ENCODE results near the gene JPH4. TPM values are rescaled to one million over a fixed set of nuclear protein-coding genes. Genes with fewer than 3 reads are reported as not detected.

Gene JPH4
- total RNA-seq, 1 experiment from 2014 or later, result 6.8 TPM

GRCh38 chr14:23618415-23618988, 39.9 kb upstream of the JPH4 start:
- Histone ChIP-seq H4K91ac (ENCODE audit: insufficient read length, low read depth, low read length) (no peak overlapping the region), H3K4me1 (ENCODE audit: insufficient read depth, low read length) (no peaks in the 10 kb centered on the region), H3T11ph (ENCODE audit: low read length) (no peak overlapping the region), H3K23me2 (ENCODE audit: insufficient read length, low read depth, low read length, poor library complexity, severe bottlenecking) (no peaks in the 10 kb centered on the region), H3K4me2 (ENCODE audit: insufficient read depth, insufficient read length, low read length) (no peak overlapping the region), H3K79me1 (ENCODE audit: insufficient read depth, low read depth, low read length, poor library complexity, severe bottlenecking) (no peaks in the 10 kb centered on the region), H2AK5ac (ENCODE audit: insufficient read length, low read length) (no peak overlapping the region), H3K23ac (ENCODE audit: insufficient read length, low read depth, low read length) (no peak overlapping the region), H2BK120ac (ENCODE audit: low read depth, low read length, poor library complexity, severe bottlenecking) (no peak overlapping the region), H4K5ac (ENCODE audit: insufficient read length, low read depth, low read length) (no peak overlapping the region), H3K27ac (ENCODE audit: insufficient read length, low read depth, low read length) (no peak overlapping the region), H2BK12ac (ENCODE audit: insufficient read length, low read depth, low read length) (no peak overlapping the region), H2BK5ac (ENCODE audit: insufficient read length, low read length) (no peak overlapping the region), H2BK20ac (ENCODE audit: low read depth, low read length, poor library complexity, severe bottlenecking) (no peak overlapping the region), H4K20me1 (ENCODE audit: control insufficient read depth, insufficient read depth, insufficient read length) (no peaks in the 10 kb centered on the region), H3K27me3 (ENCODE audit: insufficient read depth, low read length) (no peaks in the 10 kb centered on the region), H4K8ac (replicated peaks; ENCODE audit: insufficient read length, low read depth, low read length) (no peak overlapping the region), H3K9me3 (ENCODE audit: control insufficient read depth, low read depth, low read length) (peaks cover 10% of the 10 kb centered on the region), H2BK15ac (ENCODE audit: low read depth, low read length) (no peak overlapping the region), H3K4ac (ENCODE audit: low read depth, low read length) (no peak overlapping the region), H3K9ac (ENCODE audit: extremely low read depth, insufficient read length, low read length) (no peak overlapping the region), H3K79me2 (ENCODE audit: insufficient read depth, low read length) (no peaks in the 10 kb centered on the region), H3K18ac (ENCODE audit: insufficient read length, low read depth, low read length) (no peak overlapping the region), H2AFZ (ENCODE audit: low read length) (no peak overlapping the region), H3K56ac (ENCODE audit: insufficient read length, low read depth, low read length) (no peak overlapping the region), H3K14ac (ENCODE audit: insufficient read depth, low read length) (no peak overlapping the region)
- no peak for TF ChIP-seq CTCF (conservative IDR thresholded peaks at IDR 0.05)
- Mint-ChIP-seq H3K36me3 (ENCODE audit: insufficient read depth in 1 of 3, low read depth in 3 of 3) (peaks cover 0 to 8% (median 0%) of the 10 kb centered on the region in 3 experiments; a peak in 2 of 7 replicates), H3K27me3 (ENCODE audit: low read depth) (peaks cover 5% of the 10 kb centered on the region), H3K4me3 (no peak overlapping the region), H3K27ac (no peak overlapping the region), H3K4me1 (no peaks in the 10 kb centered on the region), H3K9me3 (peaks cover 10 to 51% of the 10 kb centered on the region in 2 experiments)
- WGBS (ENCODE audit: extremely low coverage, insufficient read length, low lambda C conversion rate), result no CpG with 5 or more reads among the region's 2 CpGs
- no peak for DNase-seq

Data from H9 (cell line).